ENCODE measurements around the gene SPRTN.

Gene SPRTN

DNA sequence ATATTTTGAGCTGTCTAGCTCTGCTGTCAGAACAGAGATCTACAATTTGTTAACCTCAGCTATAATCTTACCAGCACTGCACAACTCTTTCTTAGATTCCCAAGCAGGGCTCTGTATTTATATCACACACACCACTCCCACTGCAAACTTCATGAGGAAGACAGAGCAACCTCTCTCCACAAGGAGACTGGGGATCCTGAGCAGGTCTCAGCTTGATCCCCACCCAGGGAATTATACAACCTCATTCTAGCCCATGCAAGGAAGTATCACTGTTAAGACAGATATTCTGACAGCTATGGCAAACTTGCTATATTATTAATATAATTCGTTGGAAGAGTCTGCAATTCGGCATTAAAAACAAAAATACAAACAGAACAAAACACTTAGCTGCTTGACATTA, 43.6 kb downstream of the SPRTN start:
- no peak for DNase-seq (ENCODE audit: extremely low read depth, low read depth)
- TF ChIP-seq, protein P1, sequence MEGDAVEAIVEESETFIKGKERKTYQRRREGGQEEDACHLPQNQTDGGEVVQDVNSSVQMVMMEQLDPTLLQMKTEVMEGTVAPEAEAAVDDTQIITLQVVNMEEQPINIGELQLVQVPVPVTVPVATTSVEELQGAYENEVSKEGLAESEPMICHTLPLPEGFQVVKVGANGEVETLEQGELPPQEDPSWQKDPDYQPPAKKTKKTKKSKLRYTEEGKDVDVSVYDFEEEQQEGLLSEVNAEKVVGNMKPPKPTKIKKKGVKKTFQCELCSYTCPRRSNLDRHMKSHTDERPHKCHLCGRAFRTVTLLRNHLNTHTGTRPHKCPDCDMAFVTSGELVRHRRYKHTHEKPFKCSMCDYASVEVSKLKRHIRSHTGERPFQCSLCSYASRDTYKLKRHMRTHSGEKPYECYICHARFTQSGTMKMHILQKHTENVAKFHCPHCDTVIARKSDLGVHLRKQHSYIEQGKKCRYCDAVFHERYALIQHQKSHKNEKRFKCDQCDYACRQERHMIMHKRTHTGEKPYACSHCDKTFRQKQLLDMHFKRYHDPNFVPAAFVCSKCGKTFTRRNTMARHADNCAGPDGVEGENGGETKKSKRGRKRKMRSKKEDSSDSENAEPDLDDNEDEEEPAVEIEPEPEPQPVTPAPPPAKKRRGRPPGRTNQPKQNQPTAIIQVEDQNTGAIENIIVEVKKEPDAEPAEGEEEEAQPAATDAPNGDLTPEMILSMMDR (IDR thresholded peaks at IDR 0.05; ENCODE audit: low read depth, low read length) = no peak

DNA sequence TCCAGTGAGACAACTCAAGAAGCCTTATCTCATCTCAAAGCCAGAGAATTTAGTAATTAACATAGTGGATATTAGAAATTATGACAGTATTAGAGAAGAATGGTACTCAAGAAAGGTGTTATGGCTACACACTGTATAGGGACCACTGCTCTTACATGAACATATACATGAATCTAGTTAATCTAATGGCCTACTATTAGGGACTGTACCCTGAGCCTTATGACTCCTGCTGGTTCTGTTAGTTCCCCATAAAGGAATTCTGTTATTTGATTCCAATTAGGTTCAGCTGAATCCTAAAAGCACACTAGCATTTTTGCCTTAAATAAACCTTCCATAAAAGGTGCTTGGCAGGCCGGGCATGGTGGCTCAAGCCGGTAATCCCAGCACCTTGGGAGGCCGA, 44.3 kb downstream of the SPRTN start:
- TF ChIP-seq, protein P1 (IDR thresholded peaks at IDR 0.05; ENCODE audit: low read depth, low read length) = no peak
- no peak for DNase-seq (ENCODE audit: extremely low read depth, low read depth)

DNA sequence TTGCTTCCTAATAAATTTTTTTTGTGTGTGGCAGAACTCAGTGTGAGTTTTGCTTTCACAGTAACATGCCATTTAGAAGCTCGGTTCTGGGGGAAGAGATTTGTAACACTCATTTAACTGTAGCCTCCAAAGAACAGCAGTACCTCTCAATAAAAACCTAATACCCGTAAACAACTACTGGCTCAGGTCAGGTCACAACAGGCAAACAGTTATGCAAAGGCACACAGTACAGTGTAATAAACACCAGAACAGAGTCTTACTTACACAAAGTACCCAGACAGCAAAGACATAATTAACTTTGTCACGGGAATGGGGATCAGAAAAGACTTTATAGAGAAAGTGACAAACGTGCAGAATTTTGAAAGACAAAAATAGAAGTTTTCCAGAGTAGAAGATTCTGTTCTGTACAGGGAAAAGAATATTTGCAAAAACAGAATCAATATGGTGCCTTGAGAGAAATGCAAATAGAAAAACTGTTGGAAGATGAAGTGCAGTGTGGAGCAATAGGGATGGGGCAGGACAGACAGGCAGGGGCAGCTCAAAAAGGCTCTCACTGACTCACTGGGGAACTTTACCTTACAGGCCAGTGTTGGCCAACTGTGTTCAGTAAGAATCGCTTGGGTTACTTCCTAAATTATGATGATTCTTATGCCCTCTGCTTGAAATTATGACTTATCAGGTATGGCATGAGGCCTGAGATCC, 45.2 kb downstream of the SPRTN start:
- TF ChIP-seq, protein P1 (IDR thresholded peaks at IDR 0.05; ENCODE audit: low read depth, low read length) = no peak
- no peak for DNase-seq (ENCODE audit: extremely low read depth, low read depth)

DNA sequence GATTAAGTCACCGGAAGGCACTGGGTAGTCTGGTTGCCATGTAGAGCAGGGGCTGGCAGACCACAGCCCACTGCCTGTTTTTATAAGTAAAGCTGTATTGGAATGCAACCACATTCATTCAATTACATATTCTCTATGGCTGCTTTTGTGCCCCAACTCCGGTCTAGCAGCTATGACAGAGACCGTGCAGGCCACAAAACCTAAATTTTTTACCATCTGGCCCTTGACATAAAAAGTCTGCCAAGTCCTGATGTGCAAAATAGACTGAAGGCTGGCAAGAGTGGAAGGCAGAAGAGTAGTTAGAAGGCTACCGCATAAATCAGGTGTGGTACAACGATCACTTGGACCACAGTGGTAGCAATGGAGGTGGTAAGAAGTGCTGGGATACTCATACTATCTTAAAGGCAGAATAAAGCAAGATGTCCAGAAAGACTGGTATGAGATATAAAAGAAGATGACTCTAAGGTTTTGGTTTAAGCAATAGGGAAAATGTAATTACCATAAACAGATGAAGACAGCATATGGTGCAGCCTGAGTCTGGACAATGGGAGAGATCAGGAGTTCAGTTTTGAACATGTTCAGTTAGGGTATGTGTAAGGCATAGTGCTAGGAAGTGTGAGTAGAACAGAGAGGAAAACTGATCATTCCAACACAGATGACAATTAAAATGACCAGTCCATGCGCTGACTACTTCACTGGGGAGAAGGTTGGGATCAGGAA, 46.8 kb downstream of the SPRTN start:
- no peak for DNase-seq (ENCODE audit: extremely low read depth, low read depth)
- TF ChIP-seq, protein P1 (IDR thresholded peaks at IDR 0.05; ENCODE audit: low read depth, low read length) = no peak

DNA sequence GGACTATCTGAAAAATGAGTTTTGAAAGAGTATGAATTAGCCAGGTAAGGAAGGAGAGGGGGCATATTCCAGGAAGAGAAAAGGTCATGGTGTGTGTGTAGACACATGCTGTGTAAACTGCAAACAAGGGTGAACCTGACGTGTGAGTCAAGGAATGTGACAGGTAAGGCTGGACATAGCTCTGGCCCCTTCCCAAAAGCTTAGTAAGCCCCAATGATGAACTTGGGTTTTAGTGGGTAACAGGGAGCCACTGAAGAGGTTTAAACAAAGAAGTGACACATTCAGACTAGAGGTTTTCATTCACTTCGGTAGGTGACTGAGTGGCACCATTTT, 47.3 kb downstream of the SPRTN start:
- TF ChIP-seq, protein P1 (IDR thresholded peaks at IDR 0.05; ENCODE audit: low read depth, low read length) = no peak
- no peak for DNase-seq (ENCODE audit: extremely low read depth, low read depth)

DNA sequence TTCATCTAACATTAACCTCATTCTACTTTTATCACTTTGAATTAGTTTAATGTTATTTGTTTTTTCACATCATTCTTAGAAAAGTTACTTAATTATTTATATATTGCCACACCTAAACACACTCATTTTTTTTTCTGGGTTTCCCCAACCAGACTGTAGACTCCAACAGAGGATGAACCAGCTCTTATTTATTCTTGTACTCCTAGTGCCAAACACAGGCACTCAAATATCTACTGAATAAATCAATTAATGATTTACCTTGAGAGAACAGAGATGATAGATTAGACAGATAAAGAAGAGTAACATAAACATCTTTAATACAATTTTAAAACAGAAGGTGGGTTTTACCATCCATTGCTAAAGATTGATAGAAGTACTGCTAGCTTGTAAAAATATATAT, 48.4 kb downstream of the SPRTN start:
- TF ChIP-seq, protein P1 (IDR thresholded peaks at IDR 0.05; ENCODE audit: low read depth, low read length) = no peak
- DNase-seq (ENCODE audit: extremely low read depth, low read depth) = no peak
